ENCODE measurements around the gene ATRNL1. TPM values are rescaled to one million over a fixed set of nuclear protein-coding genes. Genes with fewer than 3 reads are reported as not detected.

ATRNL1 gene
- total RNA-seq, 1 experiment from 2014 or later = not detected

- no peak for TF ChIP-seq EZH2 (IDR thresholded peaks at IDR 0.05; ENCODE audit: low read length, unreplicated experiment)
- no peak for TF ChIP-seq EZH2phosphoT487 (IDR thresholded peaks at IDR 0.05; ENCODE audit: borderline replicate concordance, low read length)
- no peak for TF ChIP-seq CTCF (conservative IDR thresholded peaks at IDR 0.05; ENCODE audit: low read depth, low read length)
- intact Hi-C loops (cut with micrococcal nuclease) = no loop called here
- ChIA-PET CTCF (no interaction called here), POLR2A (ENCODE audit: unreplicated experiment) (no interaction called here)
- H3K9me3 ChIP-seq (ENCODE audit: low read length) = no peaks in the 10 kb centered on the region
- H4K20me1 ChIP-seq (ENCODE audit: low read length) = no peaks in the 10 kb centered on the region
- H3K36me3 ChIP-seq (ENCODE audit: low read depth, low read length) = no peaks in the 10 kb centered on the region
- no peaks in the 10 kb centered on the region for H3K9me2 ChIP-seq (replicated peaks; ENCODE audit: low read length)
- ATAC-seq (no peak), DNase-seq (no peak)
- H3K4me3 ChIP-seq (ENCODE audit: low read length) = no peak overlapping the region
- no peak overlapping the region for H3K9ac ChIP-seq (ENCODE audit: low read length)
- no peak overlapping the region for H3K4me2 ChIP-seq (ENCODE audit: low read length)
- no TSS peak for BruUV-seq (replicated peaks)
- no peaks in the 10 kb centered on the region for H3K79me2 ChIP-seq (ENCODE audit: low read length)
- H3K27ac ChIP-seq (ENCODE audit: low read length) = no peak overlapping the region
- no peaks in the 10 kb centered on the region for H3F3A ChIP-seq (ENCODE audit: low read length, unreplicated experiment)
- no peak overlapping the region for H2AFZ ChIP-seq (ENCODE audit: low read length)
- H3K4me1 ChIP-seq (ENCODE audit: insufficient read depth, low read length) = no peaks in the 10 kb centered on the region
- no peaks in the 10 kb centered on the region for H3K27me3 ChIP-seq (ENCODE audit: low read length)
Observed at GRCh38 chr10:115657161-115657860, 564.1 kb downstream of the ATRNL1 start.

- ChIA-PET CTCF (no interaction called here), POLR2A (ENCODE audit: unreplicated experiment) (no interaction called here)
- ATAC-seq = no peak
- DNase-seq = no peak
- no peaks in the 10 kb centered on the region for H3K4me1 ChIP-seq (ENCODE audit: insufficient read depth, low read length)
- H3K9ac ChIP-seq (ENCODE audit: low read length) = no peak overlapping the region
- H3K4me2 ChIP-seq (ENCODE audit: low read length) = no peak overlapping the region
- TF ChIP-seq EZH2phosphoT487 (IDR thresholded peaks at IDR 0.05; ENCODE audit: borderline replicate concordance, low read length) (no peak), CTCF (conservative IDR thresholded peaks at IDR 0.05; ENCODE audit: low read depth, low read length) (no peak), EZH2 (IDR thresholded peaks at IDR 0.05; ENCODE audit: low read length, unreplicated experiment) (no peak)
- H3K9me3 ChIP-seq (ENCODE audit: low read length) = no peaks in the 10 kb centered on the region
- intact Hi-C loops (cut with micrococcal nuclease) = no loop called here
- no peak overlapping the region for H3K4me3 ChIP-seq (ENCODE audit: low read length)
- no peaks in the 10 kb centered on the region for H3K36me3 ChIP-seq (ENCODE audit: low read depth, low read length)
- no TSS peak for BruUV-seq (replicated peaks)
- no peaks in the 10 kb centered on the region for H3F3A ChIP-seq (ENCODE audit: low read length, unreplicated experiment)
- H3K27me3 ChIP-seq (ENCODE audit: low read length) = no peaks in the 10 kb centered on the region
- H3K9me2 ChIP-seq (replicated peaks; ENCODE audit: low read length) = no peaks in the 10 kb centered on the region
- H3K27ac ChIP-seq (ENCODE audit: low read length) = no peak overlapping the region
- H4K20me1 ChIP-seq (ENCODE audit: low read length) = no peaks in the 10 kb centered on the region
- no peak overlapping the region for H2AFZ ChIP-seq (ENCODE audit: low read length)
- H3K79me2 ChIP-seq (ENCODE audit: low read length) = no peaks in the 10 kb centered on the region
Observed at GRCh38 chr10:115659616-115660015, 566.5 kb downstream of the ATRNL1 start.

GRCh38 chr10:115660391-115660790, 567.2 kb downstream of the ATRNL1 start:
- no peaks in the 10 kb centered on the region for H3K27me3 ChIP-seq (ENCODE audit: low read length)
- H3K79me2 ChIP-seq (ENCODE audit: low read length) = no peaks in the 10 kb centered on the region
- no peaks in the 10 kb centered on the region for H3F3A ChIP-seq (ENCODE audit: low read length, unreplicated experiment)
- POLR2A ChIA-PET (ENCODE audit: unreplicated experiment) = no interaction called here
- no peak for TF ChIP-seq CTCF (conservative IDR thresholded peaks at IDR 0.05; ENCODE audit: low read depth, low read length)
- no peak for TF ChIP-seq EZH2phosphoT487 (IDR thresholded peaks at IDR 0.05; ENCODE audit: borderline replicate concordance, low read length)
- no peak for TF ChIP-seq EZH2 (IDR thresholded peaks at IDR 0.05; ENCODE audit: low read length, unreplicated experiment)
- H3K36me3 ChIP-seq (ENCODE audit: low read depth, low read length) = no peaks in the 10 kb centered on the region
- no peak for DNase-seq
- H3K9me3 ChIP-seq (ENCODE audit: low read length) = no peaks in the 10 kb centered on the region
- H2AFZ ChIP-seq (ENCODE audit: low read length) = no peak overlapping the region
- no peak for ATAC-seq
- CTCF ChIA-PET = no interaction called here
- no peak overlapping the region for H3K4me3 ChIP-seq (ENCODE audit: low read length)
- no peak overlapping the region for H3K4me2 ChIP-seq (ENCODE audit: low read length)
- no peaks in the 10 kb centered on the region for H4K20me1 ChIP-seq (ENCODE audit: low read length)
- H3K9ac ChIP-seq (ENCODE audit: low read length) = no peak overlapping the region
- no peak overlapping the region for H3K27ac ChIP-seq (ENCODE audit: low read length)
- BruUV-seq (replicated peaks) = no TSS peak
- intact Hi-C loops (cut with micrococcal nuclease) = no loop called here
- no peaks in the 10 kb centered on the region for H3K4me1 ChIP-seq (ENCODE audit: insufficient read depth, low read length)
- H3K9me2 ChIP-seq (replicated peaks; ENCODE audit: low read length) = no peaks in the 10 kb centered on the region
